HepG2 (cell line): ENCODE results near the gene MTX1. TPM values are rescaled to one million over a fixed set of nuclear protein-coding genes. Genes with fewer than 3 reads are reported as not detected.
A peak's percentile ranks its signal among the peaks of the same experiment; 100 is the strongest.

ENCODE experiments used
- ADNP ChIP-seq: sonication (generic); formaldehyde crosslinking; IDR thresholded peaks from 2 replicates; pipeline ENCODE4 v1.4.0; 2020; ENCODE audit warnings: missing genetic modification reagents
- ATF7-NPFF ChIP-seq: sonication (generic); formaldehyde crosslinking; IDR thresholded peaks from 2 replicates; pipeline ENCODE4 v1.8.1; 2023; ENCODE audit warnings: mild to moderate bottlenecking, low read depth, missing genetic modification reagents, moderate library complexity
- CBX1 ChIP-seq: IDR thresholded peaks from one replicate; pipeline ENCODE4 v1.6.1; 2016; ENCODE audit warnings: antibody characterized with exemption, low read depth
- KDM1A ChIP-seq: IDR thresholded peaks from 2 replicates; pipeline ENCODE4 v1.6.1; 2016; ENCODE audit warnings: missing compliant biosample characterization
- NFYB ChIP-seq: sonication (generic); formaldehyde crosslinking; IDR thresholded peaks from 2 replicates; pipeline ENCODE4 v1.4.0; 2020; ENCODE audit warnings: missing genetic modification reagents
- NKX3-1 ChIP-seq: sonication (generic); formaldehyde crosslinking; IDR thresholded peaks from 2 replicates; pipeline ENCODE4 v1.5.0; 2020; ENCODE audit warnings: missing genetic modification reagents
- TCF12 ChIP-seq, 2 experiments: fragments of 450-650 bp in 1 of 2; sonication (generic) in 1 of 2; formaldehyde crosslinking in 1 of 2; IDR thresholded peaks; 2 replicates each; pipeline versions ENCODE4 v1.6.1 to v1.8.0; 2017 to 2022; ENCODE audit warnings: antibody characterized with exemption in 1 of 2, mild to moderate bottlenecking in 1 of 2, missing genetic modification reagents in 1 of 2, moderate library complexity in 1 of 2
- TMF1 ChIP-seq: sonication (generic); formaldehyde crosslinking; IDR thresholded peaks from 2 replicates; pipeline ENCODE4 v1.8.1; 2022; ENCODE audit warnings: low read depth, missing genetic modification reagents
- TRIM24 ChIP-seq: sonication (generic); formaldehyde crosslinking; IDR thresholded peaks from 2 replicates; pipeline ENCODE4 v1.8.0; 2022; ENCODE audit warnings: mild to moderate bottlenecking, missing genetic modification reagents
- TSC22D2 ChIP-seq: sonication (generic); formaldehyde crosslinking; IDR thresholded peaks from 2 replicates; pipeline ENCODE4 v1.5.1; 2020; ENCODE audit warnings: missing genetic modification reagents, mild to moderate bottlenecking, borderline replicate concordance
- ZNF572 ChIP-seq: sonication (generic); formaldehyde crosslinking; IDR thresholded peaks from 2 replicates; pipeline ENCODE4 v1.5.1; 2020; ENCODE audit warnings: mild to moderate bottlenecking, missing genetic modification reagents
- ZNF761 ChIP-seq: sonication (generic); formaldehyde crosslinking; conservative IDR thresholded peaks from 2 replicates; pipeline ENCODE4 v1.4.0; 2020; ENCODE audit warnings: mild to moderate bottlenecking, missing genetic modification reagents
- ZSCAN12 ChIP-seq: sonication (generic); formaldehyde crosslinking; IDR thresholded peaks from 2 replicates; pipeline ENCODE4 v1.9.0; 2021; ENCODE audit warnings: mild to moderate bottlenecking, missing genetic modification reagents
- ZSCAN20 ChIP-seq: sonication (generic); formaldehyde crosslinking; IDR thresholded peaks from 2 replicates; pipeline ENCODE4 v1.4.0; 2020; ENCODE audit warnings: missing genetic modification reagents, mild to moderate bottlenecking, borderline replicate concordance
- polyA plus RNA-seq, 8 experiments: library from polyadenylated mRNA; depleted of rRNA in 3 of 8; stranded (reverse) in 7 of 8; unstranded in 1 of 8; fragments of >200 nt; fragmentation: Illumina TruSeq in 4 of 8; extraction: Trizol in 4 of 8; gene quantifications; 2 replicates each; pipeline versions ENCODE4 v1.2.1 to v1.2.3, GENCODE V29; 2011 to 2016; ENCODE audit warnings: low read depth in 4 of 8, missing spikeins in 1 of 8, mixed read lengths in 1 of 8; ENCODE audit not compliant: insufficient read depth in 1 of 8
- total RNA-seq, 5 experiments: library from RNA; depleted of rRNA; stranded (reverse); fragments of >200 nt; fragmentation: Illumina TruSeq; extraction: Trizol; gene quantifications; 2 replicates each; pipeline ENCODE4 v1.2.3, GENCODE V29; 2016; ENCODE audit warnings: low read depth in 1 of 5
- TF ChIP-seq, protein P1 (sequence below): IDR thresholded peaks from 2 replicates; pipeline ENCODE4 v1.6.1; 2012; ENCODE audit warnings: low read length, improper control_type of control experiment
- TF ChIP-seq, protein P2 (sequence below): IDR thresholded peaks from 2 replicates; pipeline ENCODE4 v1.6.1; 2016
- TF ChIP-seq, protein P3 (sequence below): sonication (generic); formaldehyde crosslinking; IDR thresholded peaks from 2 replicates; pipeline ENCODE4 v1.4.0; 2020; ENCODE audit warnings: missing genetic modification reagents, low read depth, mild to moderate bottlenecking, borderline replicate concordance
- TF ChIP-seq, protein P4 (sequence below): IDR thresholded peaks from 2 replicates; pipeline ENCODE4 v1.6.1; 2016; ENCODE audit warnings: low read depth, borderline replicate concordance
- TF ChIP-seq, protein P5 (sequence below): fragments of 450-650 bp; IDR thresholded peaks from 2 replicates; pipeline ENCODE4 v1.6.1; 2016
- TF ChIP-seq, protein P6 (sequence below): conservative IDR thresholded peaks from 2 replicates; pipeline ENCODE4 v1.6.1; 2018; ENCODE audit warnings: missing genetic modification reagents

Gene MTX1
- total and polyA plus RNA-seq, 2 of the 13 experiments (the other 11 are each of a cell fraction or from before 2014, with no cell fraction given): 64.5 to 72.6 TPM

DNA sequence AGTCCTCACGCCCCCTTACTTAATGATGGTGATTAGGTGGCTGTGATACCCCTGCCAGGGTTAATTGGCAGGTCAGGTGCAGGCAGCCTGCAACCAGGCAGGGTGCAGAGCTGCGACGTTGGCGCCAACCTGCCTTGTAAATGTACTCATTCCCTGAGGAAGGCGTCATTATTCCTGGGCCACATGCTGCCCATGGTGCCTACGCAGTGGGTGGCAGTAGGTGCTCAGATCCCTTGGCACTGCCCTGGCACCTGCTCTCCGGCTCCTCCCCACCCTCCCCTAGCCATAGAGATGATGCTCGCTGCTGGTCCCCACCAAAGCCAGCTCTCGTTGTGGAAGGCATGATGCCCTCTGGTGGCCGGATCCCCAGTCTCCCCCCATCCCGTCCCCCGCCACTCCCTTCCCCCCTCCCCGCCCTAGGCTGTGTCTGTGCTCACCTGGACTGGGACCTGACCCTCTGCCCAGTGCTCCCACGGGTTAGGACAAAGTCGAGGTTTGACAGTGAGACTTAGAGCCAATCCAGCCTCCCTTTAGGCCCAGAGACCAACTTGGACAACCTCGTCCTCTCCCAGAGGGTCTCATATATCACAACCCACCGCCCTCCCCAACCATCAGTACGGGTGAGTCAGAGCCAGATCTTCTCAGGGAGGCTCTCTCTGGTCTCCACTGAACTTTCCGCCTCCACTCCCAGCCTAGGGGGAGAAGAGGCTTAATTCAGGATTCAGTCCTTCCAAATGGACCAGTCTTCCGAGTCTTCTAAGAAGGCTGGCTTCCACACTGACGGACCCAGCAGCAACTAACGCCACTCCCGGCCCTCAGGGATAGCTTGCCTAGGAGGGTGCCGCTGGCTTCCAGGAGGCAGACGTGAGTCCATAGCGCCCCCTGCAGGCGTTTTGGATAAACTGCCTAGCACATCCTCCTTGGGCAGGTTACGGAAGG, 41.1 kb upstream of the MTX1 start (continued):
- no peak for TF ChIP-seq ZNF761 (CRISPR knock-in tag)
- TF ChIP-seq KDM1A (CRISPR knock-in tag): no peak
- no peak for TF ChIP-seq TMF1
- TF ChIP-seq ZSCAN20 (CRISPR knock-in tag): no peak
- TF ChIP-seq TCF12 (IDR thresholded peaks at IDR 0.05): no peak
- TF ChIP-seq TCF12 (CRISPR knock-in tag; IDR thresholded peaks at IDR 0.05): no peak
- TF ChIP-seq ATF7-NPFF: no peak
- no peak for TF ChIP-seq NFYB (CRISPR knock-in tag)
- TF ChIP-seq TSC22D2 (CRISPR knock-in tag): peak; percentile 49; the same call in 1 of the 2 replicates
- no peak for TF ChIP-seq ZSCAN12 (CRISPR knock-in tag)
- TF ChIP-seq, protein P1, sequence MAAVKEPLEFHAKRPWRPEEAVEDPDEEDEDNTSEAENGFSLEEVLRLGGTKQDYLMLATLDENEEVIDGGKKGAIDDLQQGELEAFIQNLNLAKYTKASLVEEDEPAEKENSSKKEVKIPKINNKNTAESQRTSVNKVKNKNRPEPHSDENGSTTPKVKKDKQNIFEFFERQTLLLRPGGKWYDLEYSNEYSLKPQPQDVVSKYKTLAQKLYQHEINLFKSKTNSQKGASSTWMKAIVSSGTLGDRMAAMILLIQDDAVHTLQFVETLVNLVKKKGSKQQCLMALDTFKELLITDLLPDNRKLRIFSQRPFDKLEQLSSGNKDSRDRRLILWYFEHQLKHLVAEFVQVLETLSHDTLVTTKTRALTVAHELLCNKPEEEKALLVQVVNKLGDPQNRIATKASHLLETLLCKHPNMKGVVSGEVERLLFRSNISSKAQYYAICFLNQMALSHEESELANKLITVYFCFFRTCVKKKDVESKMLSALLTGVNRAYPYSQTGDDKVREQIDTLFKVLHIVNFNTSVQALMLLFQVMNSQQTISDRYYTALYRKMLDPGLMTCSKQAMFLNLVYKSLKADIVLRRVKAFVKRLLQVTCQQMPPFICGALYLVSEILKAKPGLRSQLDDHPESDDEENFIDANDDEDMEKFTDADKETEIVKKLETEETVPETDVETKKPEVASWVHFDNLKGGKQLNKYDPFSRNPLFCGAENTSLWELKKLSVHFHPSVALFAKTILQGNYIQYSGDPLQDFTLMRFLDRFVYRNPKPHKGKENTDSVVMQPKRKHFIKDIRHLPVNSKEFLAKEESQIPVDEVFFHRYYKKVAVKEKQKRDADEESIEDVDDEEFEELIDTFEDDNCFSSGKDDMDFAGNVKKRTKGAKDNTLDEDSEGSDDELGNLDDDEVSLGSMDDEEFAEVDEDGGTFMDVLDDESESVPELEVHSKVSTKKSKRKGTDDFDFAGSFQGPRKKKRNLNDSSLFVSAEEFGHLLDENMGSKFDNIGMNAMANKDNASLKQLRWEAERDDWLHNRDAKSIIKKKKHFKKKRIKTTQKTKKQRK: no peak
- TF ChIP-seq, protein P2, sequence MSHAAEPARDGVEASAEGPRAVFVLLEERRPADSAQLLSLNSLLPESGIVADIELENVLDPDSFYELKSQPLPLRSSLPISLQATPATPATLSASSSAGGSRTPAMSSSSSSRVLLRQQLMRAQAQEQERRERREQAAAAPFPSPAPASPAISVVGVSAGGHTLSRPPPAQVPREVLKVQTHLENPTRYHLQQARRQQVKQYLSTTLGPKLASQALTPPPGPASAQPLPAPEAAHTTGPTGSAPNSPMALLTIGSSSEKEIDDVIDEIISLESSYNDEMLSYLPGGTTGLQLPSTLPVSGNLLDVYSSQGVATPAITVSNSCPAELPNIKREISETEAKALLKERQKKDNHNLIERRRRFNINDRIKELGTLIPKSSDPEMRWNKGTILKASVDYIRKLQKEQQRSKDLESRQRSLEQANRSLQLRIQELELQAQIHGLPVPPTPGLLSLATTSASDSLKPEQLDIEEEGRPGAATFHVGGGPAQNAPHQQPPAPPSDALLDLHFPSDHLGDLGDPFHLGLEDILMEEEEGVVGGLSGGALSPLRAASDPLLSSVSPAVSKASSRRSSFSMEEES: no peak
- TF ChIP-seq, protein P3, sequence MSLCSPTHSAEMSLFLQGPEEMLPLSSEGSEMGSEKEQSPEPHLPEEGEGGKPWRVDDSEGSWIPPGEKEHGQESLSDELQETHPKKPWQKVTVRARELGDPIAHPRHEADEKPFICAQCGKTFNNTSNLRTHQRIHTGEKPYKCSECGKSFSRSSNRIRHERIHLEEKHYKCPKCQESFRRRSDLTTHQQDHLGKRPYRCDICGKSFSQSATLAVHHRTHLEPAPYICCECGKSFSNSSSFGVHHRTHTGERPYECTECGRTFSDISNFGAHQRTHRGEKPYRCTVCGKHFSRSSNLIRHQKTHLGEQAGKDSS: peak; percentile 99
- TF ChIP-seq, protein P4, sequence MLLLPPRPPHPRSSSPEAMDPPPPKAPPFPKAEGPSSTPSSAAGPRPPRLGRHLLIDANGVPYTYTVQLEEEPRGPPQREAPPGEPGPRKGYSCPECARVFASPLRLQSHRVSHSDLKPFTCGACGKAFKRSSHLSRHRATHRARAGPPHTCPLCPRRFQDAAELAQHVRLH (CRISPR knock-in tag): peak; percentile 85; the same call in 1 of the 2 replicates
- no peak for TF ChIP-seq NKX3-1
- TF ChIP-seq ZNF572 (CRISPR knock-in tag): no peak
- TF ChIP-seq CBX1: no peak
- TF ChIP-seq TRIM24 (CRISPR knock-in tag): 0 out of 2 replicates have a peak, but pooled peaks have one; percentile 25
- TF ChIP-seq, protein P5, sequence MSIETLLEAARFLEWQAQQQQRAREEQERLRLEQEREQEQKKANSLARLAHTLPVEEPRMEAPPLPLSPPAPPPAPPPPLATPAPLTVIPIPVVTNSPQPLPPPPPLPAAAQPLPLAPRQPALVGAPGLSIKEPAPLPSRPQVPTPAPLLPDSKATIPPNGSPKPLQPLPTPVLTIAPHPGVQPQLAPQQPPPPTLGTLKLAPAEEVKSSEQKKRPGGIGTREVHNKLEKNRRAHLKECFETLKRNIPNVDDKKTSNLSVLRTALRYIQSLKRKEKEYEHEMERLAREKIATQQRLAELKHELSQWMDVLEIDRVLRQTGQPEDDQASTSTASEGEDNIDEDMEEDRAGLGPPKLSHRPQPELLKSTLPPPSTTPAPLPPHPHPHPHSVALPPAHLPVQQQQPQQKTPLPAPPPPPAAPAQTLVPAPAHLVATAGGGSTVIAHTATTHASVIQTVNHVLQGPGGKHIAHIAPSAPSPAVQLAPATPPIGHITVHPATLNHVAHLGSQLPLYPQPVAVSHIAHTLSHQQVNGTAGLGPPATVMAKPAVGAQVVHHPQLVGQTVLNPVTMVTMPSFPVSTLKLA: no peak
- TF ChIP-seq, protein P6, sequence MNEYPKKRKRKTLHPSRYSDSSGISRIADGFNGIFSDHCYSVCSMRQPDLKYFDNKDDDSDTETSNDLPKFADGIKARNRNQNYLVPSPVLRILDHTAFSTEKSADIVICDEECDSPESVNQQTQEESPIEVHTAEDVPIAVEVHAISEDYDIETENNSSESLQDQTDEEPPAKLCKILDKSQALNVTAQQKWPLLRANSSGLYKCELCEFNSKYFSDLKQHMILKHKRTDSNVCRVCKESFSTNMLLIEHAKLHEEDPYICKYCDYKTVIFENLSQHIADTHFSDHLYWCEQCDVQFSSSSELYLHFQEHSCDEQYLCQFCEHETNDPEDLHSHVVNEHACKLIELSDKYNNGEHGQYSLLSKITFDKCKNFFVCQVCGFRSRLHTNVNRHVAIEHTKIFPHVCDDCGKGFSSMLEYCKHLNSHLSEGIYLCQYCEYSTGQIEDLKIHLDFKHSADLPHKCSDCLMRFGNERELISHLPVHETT (CRISPR knock-in tag): no peak
- TF ChIP-seq ADNP (CRISPR knock-in tag): no peak
